OCI-LY7 (cell line): ENCODE results near the gene EVI5L.

Experiments used
- EZH2phosphoT487 ChIP-seq: fragments of 200-600 bp; sonication (generic); IDR thresholded peaks from 2 replicates; pipeline ENCODE4 v1.6.1; 2018; ENCODE audit warnings: low read depth, borderline replicate concordance, mild to moderate bottlenecking, mixed run types, antibody characterized with exemption, low read length, moderate library complexity, mixed read lengths
- TF ChIP-seq, protein P1 (sequence below): fragments of 200-600 bp; sonication (generic); conservative IDR thresholded peaks from 2 replicates; pipeline ENCODE4 v1.5.1; 2014; ENCODE audit warnings: mild to moderate bottlenecking, antibody characterized with exemption, low read length, moderate library complexity, mixed read lengths

DNA sequence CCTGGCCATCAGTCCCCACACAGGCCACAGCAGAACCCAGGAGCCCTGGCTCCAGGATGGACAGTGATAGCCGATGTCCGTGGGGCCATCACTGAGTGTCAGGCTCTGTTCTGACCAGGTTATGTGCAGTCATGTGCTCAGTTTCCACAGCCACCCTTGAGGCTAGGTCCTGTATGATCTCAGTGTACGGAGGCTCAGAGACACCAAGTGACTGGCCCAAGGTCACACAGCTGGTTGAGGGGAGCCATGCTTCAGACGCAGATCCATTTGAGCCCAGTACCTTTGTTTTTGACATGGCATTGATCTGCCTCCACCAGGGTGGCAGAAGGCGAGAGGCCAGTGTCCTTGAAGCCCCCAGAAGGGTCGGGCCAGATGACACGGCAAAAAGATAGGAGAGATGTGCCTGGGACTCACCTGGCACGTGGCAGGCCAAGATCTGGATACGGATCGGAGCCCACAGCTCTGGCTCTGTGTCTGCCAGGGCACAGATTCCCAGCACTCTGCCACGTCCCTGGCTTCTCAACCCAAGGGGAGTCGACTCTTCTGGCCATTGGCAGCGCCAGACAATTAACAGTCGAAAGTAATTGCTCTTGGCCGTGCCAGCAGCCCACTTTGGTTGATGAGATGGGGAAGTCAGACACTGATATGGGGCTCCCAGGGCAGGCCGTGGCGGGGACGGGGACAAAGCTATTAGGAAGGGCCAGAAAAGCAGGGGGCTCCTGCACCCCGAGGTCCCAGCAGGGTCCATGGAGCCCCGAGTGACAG, 15.6 kb downstream of the EVI5L start:
- TF ChIP-seq, protein P1, sequence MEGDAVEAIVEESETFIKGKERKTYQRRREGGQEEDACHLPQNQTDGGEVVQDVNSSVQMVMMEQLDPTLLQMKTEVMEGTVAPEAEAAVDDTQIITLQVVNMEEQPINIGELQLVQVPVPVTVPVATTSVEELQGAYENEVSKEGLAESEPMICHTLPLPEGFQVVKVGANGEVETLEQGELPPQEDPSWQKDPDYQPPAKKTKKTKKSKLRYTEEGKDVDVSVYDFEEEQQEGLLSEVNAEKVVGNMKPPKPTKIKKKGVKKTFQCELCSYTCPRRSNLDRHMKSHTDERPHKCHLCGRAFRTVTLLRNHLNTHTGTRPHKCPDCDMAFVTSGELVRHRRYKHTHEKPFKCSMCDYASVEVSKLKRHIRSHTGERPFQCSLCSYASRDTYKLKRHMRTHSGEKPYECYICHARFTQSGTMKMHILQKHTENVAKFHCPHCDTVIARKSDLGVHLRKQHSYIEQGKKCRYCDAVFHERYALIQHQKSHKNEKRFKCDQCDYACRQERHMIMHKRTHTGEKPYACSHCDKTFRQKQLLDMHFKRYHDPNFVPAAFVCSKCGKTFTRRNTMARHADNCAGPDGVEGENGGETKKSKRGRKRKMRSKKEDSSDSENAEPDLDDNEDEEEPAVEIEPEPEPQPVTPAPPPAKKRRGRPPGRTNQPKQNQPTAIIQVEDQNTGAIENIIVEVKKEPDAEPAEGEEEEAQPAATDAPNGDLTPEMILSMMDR = no peak
- no peak for TF ChIP-seq EZH2phosphoT487
